OCI-LY3 (cell line): ENCODE results near the gene AQP5.
"Not testable (repeated sequence)": the region's sequence is repeated elsewhere in the genome, so short reads cannot be mapped to it uniquely, and the experiment has no call there.

Source experiments
- H2AFZ ChIP-seq: fragments of 200-600, 300-600 bp; shearing (Covaris generic); 2 replicates; pipeline ENCODE4 v1.6.0; 2014; ENCODE audit warnings: antibody characterized with exemption, low read depth, low read length
- H3K27ac ChIP-seq: fragments of 200-600, 300-600 bp; sonication (generic); 2 replicates; pipeline ENCODE4 v1.5.1; 2014; ENCODE audit warnings: mild to moderate bottlenecking, low read length, moderate library complexity, mixed read lengths
- H3K27me3 ChIP-seq: fragments of 200-600, 300-600 bp; sonication (generic); 2 replicates; pipeline ENCODE4 v1.6.1; 2014; ENCODE audit warnings: low read depth, low read length, mixed read lengths
- H3K36me3 ChIP-seq: fragments of 200-600, 300-600 bp; sonication (generic); replicated peaks from 2 replicates; pipeline ENCODE3; 2014; ENCODE audit warnings: low read depth, low read length, mixed read lengths
- H3K4me1 ChIP-seq: fragments of 300-600, 200-600 bp; sonication (generic); 2 replicates; pipeline ENCODE4 v1.6.1; 2014; ENCODE audit warnings: low read length, mixed read lengths
- H3K4me2 ChIP-seq: fragments of 200-600, 300-600 bp; sonication (generic); 2 replicates; pipeline ENCODE4 v1.6.1; 2014; ENCODE audit warnings: low read length, mixed read lengths
- H3K4me3 ChIP-seq: fragments of 300-600, 200-600 bp; sonication (generic); 2 replicates; pipeline ENCODE4 v1.5.1; 2014; ENCODE audit warnings: antibody characterized with exemption, mild to moderate bottlenecking, low read length, moderate library complexity
- H3K79me2 ChIP-seq: fragments of 300-600, 200-600 bp; shearing (Covaris generic); 2 replicates; pipeline ENCODE4 v1.6.1; 2014; ENCODE audit warnings: mild to moderate bottlenecking, low read length, mixed read lengths
- H3K9ac ChIP-seq: fragments of 300-600, 200-600 bp; shearing (Covaris generic); 2 replicates; pipeline ENCODE4 v1.6.0; 2014; ENCODE audit warnings: mild to moderate bottlenecking, low read length, moderate library complexity
- H3K9me3 ChIP-seq: fragments of 200-600, 300-600 bp; shearing (Covaris generic); 2 replicates; pipeline ENCODE4 v1.6.1; 2014; ENCODE audit warnings: low read length, mixed read lengths; ENCODE audit not compliant: insufficient read depth
- H4K20me1 ChIP-seq: fragments of 200-600, 300-600 bp; sonication (generic); 2 replicates; pipeline ENCODE4 v1.6.1; 2016; ENCODE audit warnings: low read length, mixed read lengths; ENCODE audit not compliant: insufficient read depth
- CTCF ChIP-seq: fragments of 200-600, 300-600 bp; sonication (generic); IDR thresholded peaks from 2 replicates; pipeline ENCODE4 v1.5.1; 2014; ENCODE audit warnings: antibody characterized with exemption, low read length, low read depth
- EZH2phosphoT487 ChIP-seq: fragments of 200-600 bp; shearing (Covaris generic); IDR thresholded peaks from 2 replicates; pipeline ENCODE4 v1.6.1; 2018; ENCODE audit warnings: antibody characterized with exemption, mixed run types, low read depth

AQP5 gene

GRCh38 chr12:49982246-49983087 lies 20.8 kb downstream of the AQP5 start:
- no peaks in the 10 kb centered on the region for H3K27me3 ChIP-seq
- no peak overlapping the region for H3K9ac ChIP-seq
- no peaks in the 10 kb centered on the region for H3K9me3 ChIP-seq
- no peak for TF ChIP-seq CTCF
- no peak for TF ChIP-seq EZH2phosphoT487
- peaks cover 11% of the 10 kb centered on the region for H3K36me3 ChIP-seq
- no peak overlapping the region for H2AFZ ChIP-seq
- no peak overlapping the region for H3K27ac ChIP-seq
- no peaks in the 10 kb centered on the region for H3K4me1 ChIP-seq
- no peaks in the 10 kb centered on the region for H4K20me1 ChIP-seq
- H3K4me3 ChIP-seq = no peak overlapping the region
- no peaks in the 10 kb centered on the region for H3K79me2 ChIP-seq
- H3K4me2 ChIP-seq = no peak overlapping the region

- Histone ChIP-seq H4K20me1 (no peaks in the 10 kb centered on the region), H3K27ac (no peak overlapping the region), H3K4me1 (no peaks in the 10 kb centered on the region), H3K9ac (no peak overlapping the region), H3K27me3 (no peaks in the 10 kb centered on the region), H3K4me2 (no peak overlapping the region), H2AFZ (no peak overlapping the region), H3K9me3 (no peaks in the 10 kb centered on the region), H3K36me3 (peaks cover 23% of the 10 kb centered on the region), H3K79me2 (no peaks in the 10 kb centered on the region), H3K4me3 (no peak overlapping the region)
- TF ChIP-seq CTCF (no peak), EZH2phosphoT487 (no peak)
Measured at GRCh38 chr12:49983892-49984291, 22.2 kb downstream of the AQP5 start.

GRCh38 chr12:49984476-49985359 lies 23.0 kb downstream of the AQP5 start:
- Histone ChIP-seq H2AFZ (no peak overlapping the region), H3K27me3 (no peaks in the 10 kb centered on the region), H3K36me3 (peaks cover 23% of the 10 kb centered on the region), H3K27ac (no peak overlapping the region), H3K4me1 (no peaks in the 10 kb centered on the region), H3K9me3 (no peaks in the 10 kb centered on the region), H3K4me3 (no peak overlapping the region), H3K9ac (no peak overlapping the region), H3K79me2 (no peaks in the 10 kb centered on the region), H4K20me1 (no peaks in the 10 kb centered on the region), H3K4me2 (no peak overlapping the region)
- no peak for TF ChIP-seq EZH2phosphoT487
- TF ChIP-seq CTCF = no peak

- H3K27ac ChIP-seq = no peak overlapping the region
- H2AFZ ChIP-seq = no peak overlapping the region
- H4K20me1 ChIP-seq = no peaks in the 10 kb centered on the region
- H3K79me2 ChIP-seq = no peaks in the 10 kb centered on the region
- H3K27me3 ChIP-seq = no peaks in the 10 kb centered on the region
- no peak overlapping the region for H3K4me3 ChIP-seq
- H3K9me3 ChIP-seq = no peaks in the 10 kb centered on the region
- peaks cover 30% of the 10 kb centered on the region for H3K36me3 ChIP-seq
- H3K4me2 ChIP-seq = no peak overlapping the region
- no peak for TF ChIP-seq EZH2phosphoT487
- no peak for TF ChIP-seq CTCF
- H3K9ac ChIP-seq = no peak overlapping the region
- no peaks in the 10 kb centered on the region for H3K4me1 ChIP-seq
Measured at GRCh38 chr12:49985981-49986380, 24.3 kb downstream of the AQP5 start.

- H4K20me1 ChIP-seq, H3K4me3 ChIP-seq, H3K9ac ChIP-seq, H3K79me2 ChIP-seq, H2AFZ ChIP-seq, H3K27ac ChIP-seq, H3K27me3 ChIP-seq, H3K4me1 ChIP-seq, H3K9me3 ChIP-seq, H3K4me2 ChIP-seq: not testable (repeated sequence)
- peaks cover 31% of the 10 kb centered on the region for H3K36me3 ChIP-seq
Measured at GRCh38 chr12:49986476-49986875, 24.8 kb downstream of the AQP5 start.
